GM04504 (cell line): ENCODE data around the gene OR5K3.
"Not testable (repeated sequence)": the region's sequence is repeated elsewhere in the genome, so short reads cannot be mapped to it uniquely, and the experiment has no call there.

ENCODE experiments used
- DNase-seq: peaks from one replicate; pipeline ENCODE4 v3.0.0-alpha.2; 2012; ENCODE audit warnings: low read depth

Gene OR5K3, protein sequence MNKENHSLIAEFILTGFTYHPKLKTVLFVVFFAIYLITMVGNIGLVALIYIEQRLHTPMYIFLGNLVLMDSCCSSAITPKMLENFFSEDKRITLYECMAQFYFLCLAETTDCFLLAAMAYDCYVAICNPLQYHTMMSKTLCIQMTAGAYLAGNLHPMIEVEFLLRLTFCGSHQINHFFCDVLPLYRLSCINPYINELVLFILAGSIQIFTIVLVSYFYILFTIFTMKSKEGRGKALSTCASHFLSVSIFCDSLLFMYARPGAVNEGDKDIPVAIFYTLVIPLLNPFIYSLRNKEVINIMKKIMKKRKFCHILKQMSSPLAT

DNA sequence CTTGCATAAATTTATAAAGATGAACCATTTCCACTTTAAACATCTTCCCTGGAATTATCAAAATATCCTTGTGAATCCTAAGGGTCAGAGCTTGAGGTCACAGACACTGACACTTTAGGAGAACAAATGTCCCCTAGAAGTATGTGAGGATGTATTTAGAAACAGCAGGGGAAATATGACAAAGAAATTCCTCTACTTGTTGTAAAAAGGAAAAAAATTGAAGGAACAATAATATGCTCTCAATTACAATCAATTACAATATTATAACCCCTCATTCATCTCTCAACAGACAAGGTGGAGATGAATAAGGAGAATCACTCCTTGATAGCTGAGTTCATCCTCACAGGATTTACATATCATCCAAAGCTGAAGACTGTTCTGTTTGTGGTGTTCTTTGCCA, at the start of gene OR5K3:
Gene OR5K3, plus strand, starts transcription at position 301 of the 400 bp plus-strand sequence. Its CDS starts 0 bp downstream, at position 301.
- DNase-seq, result no peak

DNA sequence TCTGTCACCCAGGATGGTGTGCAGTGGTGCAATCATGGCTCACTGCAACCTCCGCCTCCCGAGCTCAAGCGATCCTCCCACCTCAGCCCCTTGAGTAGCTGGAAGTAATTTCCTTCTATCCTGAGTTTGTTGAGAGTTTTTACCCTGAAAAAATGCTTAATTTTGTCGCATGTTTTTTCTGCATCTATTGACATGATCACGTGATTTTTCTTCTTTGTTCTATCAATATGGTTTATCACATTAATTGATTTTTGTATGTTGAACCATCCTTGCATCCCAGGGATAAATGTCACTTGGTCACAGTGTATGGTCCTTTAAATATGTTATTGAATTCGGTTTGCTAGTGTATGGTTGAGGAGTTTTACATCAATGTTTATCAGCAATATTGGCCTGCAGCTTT, 48.7 kb upstream of the OR5K3 start:
- no peak for DNase-seq

DNA sequence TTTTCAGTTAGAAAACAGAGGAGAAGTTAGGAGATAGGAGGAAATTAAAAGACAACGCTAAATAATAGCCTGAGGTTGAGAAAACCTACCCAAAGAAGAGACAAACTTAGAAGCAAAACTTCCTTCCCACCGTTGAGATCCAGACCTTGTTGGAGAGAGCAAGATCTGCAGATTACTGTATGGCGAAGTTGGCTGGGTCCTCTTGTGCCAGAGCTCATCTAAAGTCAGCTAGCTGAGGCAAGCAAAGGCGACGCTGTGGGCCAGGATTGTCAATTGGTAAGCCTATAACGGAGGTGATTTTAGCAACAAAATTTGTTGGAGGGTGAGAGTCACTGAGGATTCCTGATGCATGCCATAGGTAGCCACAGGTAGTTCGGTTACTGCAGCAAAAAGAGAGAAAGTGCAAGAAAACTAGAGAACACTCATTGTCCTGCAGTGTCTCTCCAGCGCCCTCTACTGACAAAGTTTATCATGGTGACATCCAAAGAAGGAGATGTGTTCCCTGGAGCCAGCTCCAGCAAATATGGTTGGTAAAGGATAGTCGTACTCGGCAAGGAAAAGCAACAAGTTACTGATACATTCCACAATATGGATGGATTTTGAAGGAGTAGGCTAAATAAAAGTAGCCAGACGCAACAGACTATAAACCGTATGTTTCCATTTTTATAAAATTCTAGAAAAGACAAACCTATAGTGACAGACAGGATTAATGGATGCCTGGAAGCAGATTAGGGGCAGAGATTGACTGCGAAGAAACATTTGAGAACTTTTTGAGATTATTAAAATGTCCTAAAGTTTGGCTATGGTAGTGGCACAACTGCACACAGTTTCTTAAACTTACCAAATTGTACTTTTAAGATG, 46.6 kb upstream of the OR5K3 start:
- peak; percentile 9 for DNase-seq

DNA sequence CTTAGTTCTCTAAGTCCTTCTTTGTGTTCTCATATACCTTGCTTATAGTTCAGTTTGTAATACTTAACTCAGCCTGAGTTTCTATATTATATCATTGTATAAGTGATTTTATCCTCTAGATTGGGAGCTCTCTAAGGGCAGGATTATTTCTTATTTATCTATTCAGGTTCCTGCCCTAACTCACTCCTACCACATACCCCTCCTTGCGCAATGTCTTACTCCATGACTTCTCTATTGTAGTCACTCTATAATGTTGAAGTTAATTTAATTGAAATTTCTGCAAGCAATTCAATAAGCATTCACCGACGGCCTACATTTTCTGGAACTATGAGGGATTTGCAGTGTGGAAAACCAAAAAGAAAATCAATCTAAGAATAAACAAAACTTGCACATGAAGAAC, 40.4 kb upstream of the OR5K3 start:
- DNase-seq, result no peak

DNA sequence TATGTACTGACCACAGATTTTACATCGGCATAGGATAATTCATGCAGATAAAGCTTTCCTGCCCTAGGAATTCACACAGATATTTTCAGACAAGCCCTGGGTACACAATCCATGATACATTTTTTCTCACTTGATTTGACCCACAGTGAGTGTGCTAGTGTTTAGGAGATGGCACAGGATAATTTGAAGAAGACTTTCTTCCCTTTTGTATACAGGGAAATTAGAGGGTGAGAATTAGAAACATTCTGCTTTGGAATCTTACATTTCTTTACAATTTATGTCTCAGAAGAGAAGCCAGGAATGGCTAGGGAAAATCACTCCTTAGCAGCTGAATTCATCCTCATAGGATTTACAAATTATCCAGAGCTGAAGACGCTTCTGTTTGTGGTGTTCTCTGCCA, 36.9 kb upstream of the OR5K3 start, which contains the start of gene OR5K4:
Gene OR5K4, plus strand, starts transcription at position 301 of the 400 bp plus-strand sequence. Its CDS starts 0 bp downstream, at position 301.
- no peak for DNase-seq

DNA sequence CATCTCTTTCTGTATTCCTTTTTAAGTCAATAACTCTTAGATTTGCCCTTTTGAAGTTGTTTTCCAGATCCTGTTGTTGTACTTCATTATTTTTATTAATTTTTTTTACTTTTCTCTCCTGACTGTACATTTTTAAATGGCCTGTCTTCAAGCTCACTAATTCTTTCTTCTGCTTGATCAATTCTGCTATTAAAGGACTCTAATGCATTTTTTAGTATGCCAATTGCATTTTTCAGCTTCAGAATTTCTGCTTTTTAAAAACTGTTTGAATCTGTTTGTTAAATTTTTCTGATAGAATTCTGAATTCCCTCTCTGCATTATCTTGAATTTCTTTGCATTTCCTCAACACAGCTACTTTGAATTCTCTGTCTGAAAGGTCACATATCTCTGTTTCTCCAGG, 31.2 kb upstream of the OR5K3 start:
- DNase-seq, result no peak

DNA sequence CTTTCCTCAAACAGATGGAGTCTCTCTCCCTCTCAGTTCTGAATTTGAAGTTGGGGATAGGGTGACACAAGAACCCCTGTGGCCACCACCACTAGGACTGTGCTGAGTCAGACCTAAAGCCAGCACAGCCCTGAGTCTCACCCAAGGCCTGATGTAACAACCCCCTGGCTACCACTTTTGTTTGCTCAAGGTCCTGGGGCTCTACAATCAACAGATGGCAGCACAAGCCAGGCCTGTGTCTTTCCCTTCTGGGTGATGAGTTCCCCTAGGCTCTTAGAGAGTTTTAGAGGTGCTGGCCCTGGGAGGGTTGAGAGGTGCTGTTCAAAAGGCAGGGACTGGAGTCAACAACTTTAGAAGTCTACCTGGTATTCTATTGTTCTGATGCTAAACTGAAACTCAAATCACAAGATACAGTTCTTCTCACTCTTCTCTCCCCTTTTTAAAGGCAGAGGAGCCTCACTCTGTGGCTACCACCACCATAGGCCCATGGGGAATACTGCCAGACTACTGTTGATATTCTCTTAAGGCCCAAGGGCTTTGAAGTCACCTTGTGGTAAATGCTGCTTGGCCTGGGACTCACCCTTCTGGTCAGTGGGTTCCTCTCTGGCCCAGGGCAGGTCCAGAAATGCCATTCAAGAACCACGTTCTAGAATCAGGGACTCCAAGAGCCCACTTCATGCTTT, 30.3 kb upstream of the OR5K3 start:
- no peak for DNase-seq

DNA sequence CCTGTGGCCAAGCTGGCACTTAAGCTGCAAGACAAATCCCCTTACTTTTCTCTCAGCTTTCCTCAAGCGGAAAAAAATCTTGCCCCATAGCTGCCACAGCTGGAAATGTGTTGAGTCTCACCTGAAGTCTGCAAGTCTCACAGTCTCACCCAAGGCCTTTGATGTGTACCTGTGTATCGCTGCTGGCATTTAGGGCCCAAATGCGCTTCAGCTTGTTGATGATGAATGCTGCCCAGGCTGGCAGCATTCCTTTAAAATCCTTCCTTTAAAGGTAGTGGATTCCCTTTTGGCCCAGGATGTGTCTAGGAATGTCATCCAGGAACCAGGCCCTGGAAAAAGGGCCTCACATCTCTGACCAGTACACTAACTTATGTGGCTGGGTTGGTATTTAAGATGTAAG, 29.8 kb upstream of the OR5K3 start:
- no peak for DNase-seq

DNA sequence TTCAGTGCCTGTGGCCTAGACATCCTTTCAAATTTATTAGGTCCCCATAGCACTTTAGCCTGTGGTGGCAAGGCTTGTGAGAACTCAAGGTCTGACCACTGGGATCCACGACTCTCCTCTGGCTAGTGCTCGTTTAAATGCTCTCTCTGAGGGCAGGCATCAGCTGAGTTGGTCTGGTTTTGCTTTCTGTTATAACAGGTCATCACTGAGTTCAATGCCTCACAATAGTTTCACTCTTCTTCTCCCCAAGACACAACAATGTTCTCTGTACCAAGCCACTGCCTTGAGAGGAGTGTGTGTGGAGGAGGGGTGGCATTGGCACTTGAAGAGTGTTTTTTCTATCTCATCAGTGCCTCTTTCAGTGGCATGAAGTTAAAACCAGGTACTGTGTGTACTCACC, 29.2 kb upstream of the OR5K3 start:
- DNase-seq, result no peak

DNA sequence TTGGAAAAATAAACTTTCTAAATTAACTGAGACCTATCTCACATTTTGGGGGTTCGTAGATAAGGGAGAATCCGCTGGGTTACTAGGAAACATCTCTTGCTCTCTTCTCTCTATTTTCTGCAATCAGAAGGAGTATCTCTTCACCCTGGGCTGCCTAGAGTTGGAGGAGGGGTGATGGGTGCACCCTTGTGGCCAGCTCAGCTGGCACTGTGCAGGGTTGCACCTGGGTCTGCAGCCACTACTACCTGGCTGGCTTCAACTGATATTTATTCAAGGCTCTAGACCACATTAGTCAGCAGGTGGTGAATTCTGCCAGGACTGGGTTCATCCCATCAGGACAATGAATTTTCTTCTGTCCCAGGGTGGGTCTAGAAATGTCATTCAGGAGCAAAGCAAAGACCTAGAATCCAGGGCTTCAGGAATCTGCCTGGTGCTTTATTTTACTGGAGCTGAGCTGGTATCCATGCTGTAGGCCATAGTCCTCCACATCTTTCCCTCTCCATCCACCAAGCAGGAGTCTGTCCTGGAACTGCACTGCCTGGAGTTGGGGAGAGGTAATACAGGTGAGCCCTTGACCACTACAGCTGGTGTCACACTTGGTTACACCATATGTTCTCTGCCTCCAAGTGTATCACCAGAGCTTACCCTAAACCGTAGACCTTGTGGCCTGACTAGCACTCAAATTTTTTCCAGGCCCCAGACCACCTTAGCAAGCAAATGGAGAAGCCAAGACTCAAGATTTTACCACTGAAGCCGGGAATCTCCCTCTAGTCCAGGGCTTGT, 22.8 kb upstream of the OR5K3 start:
- DNase-seq, result no peak

DNA sequence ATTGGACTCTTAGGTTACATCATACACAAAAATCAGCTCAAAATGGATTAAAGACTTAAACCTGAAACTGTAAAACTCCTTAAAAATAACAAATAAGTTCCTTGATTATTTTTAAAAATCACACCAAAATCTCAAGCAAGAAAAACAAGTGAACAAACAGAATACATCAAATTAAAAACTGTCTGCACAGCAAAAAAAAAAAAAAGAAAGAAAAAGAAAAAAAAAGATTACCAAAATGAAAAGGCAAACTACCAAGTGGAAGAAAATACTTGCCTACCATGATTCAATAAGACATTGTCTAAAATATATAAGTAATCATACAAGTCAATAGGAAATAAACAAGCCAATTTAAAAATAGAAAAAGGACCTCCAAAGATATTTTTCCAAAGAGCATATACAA, 19.3 kb upstream of the OR5K3 start:
- no peak for DNase-seq

DNA sequence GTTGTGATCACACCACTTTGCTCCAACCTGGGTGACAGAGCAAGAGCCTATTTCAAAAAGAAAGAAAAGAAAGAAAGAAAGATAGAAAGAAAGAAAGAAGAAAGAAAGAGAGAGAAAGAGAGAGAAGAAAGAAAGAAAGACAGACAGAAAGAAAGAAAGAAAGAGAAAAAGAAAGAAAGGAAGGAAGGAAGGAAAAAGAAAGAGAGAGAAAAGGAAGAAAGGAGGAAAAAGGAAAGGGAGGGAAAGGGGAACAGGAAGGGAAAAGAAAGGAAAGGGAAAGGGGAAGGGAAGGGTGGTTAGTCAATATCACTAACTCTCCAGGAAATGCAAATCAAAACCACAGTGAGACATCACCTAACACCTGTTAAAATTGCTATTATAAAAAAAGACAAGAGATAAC, 18.6 kb upstream of the OR5K3 start:
- no peak for DNase-seq

DNA sequence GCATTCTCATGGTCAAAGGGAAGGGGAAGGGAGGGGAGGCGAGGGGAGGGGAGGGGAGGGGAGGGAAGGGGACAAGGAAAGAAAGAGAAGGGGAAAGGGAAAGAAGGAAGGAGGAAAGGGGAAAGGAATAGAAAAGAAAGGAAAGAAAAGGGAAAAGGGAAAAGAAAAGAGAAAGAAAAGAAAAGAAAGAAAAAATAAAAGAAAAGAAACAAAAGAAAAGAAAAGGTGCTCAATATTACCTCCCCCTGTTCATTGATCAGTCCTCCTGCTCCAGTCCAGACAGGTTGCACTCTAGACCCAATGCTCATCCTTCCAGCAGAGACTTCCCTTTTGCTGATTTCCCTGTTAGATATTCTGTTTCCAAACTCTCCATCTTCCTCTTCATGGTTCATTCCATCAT, 18.0 kb upstream of the OR5K3 start:
- no peak for DNase-seq

DNA sequence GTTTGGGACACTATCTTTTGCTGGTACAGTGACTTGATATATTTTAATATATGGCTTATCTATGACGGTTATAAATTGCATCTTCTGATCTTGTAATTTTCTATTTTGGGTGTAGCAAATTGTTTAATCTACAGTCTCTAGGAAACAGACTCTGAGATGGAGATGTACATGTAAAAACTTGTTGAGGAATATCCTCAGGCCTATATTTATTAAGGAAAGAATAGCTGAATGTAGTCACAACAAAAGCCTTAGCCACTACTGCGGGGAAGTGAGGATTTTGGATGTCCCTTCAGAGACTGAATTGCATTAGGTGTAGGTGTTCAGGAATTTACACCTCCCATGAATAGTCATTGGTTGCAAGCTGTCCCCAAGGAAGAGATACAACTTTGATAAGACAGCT, 13.8 kb upstream of the OR5K3 start:
- DNase-seq, result no peak

DNA sequence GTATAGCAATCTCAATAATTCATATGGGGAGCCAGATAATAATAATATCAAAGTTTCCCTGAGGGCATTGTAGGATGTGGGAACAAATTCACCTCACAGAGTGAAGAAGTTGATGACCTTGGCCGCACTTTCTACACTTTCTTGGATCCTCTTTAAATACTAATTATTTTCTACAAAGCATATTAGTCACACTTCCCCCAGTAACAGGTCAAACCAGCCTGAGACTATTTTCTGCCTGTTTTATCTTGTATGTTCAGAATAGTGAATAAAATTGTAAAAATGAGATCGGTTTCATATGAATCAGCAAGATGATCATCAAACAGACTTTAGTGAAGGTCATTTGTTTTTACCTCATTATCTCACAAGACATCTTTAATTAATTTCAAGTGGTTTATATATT, 2.3 kb upstream of the OR5K3 start:
- no peak for DNase-seq

DNA sequence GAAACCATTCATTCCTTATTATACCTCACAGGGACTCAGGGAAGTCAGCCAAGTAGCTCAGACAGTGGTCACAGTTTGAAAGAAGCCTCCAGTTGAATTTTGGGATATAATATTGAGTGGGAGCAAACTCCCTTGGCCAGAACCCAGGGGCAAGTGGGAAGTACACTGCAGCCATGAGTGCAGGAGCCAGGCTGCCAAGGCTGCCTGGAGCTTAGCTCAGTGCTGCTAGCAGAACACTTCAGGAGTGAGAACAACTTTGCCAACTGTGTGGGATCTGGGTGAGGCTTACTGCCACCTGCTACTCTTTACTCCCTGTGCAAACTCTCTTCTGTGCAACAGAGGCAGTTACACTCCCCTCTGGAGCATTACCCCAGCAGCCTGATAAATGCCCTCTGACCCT, 4.6 kb downstream of the OR5K3 start:
- DNase-seq, result no peak

DNA sequence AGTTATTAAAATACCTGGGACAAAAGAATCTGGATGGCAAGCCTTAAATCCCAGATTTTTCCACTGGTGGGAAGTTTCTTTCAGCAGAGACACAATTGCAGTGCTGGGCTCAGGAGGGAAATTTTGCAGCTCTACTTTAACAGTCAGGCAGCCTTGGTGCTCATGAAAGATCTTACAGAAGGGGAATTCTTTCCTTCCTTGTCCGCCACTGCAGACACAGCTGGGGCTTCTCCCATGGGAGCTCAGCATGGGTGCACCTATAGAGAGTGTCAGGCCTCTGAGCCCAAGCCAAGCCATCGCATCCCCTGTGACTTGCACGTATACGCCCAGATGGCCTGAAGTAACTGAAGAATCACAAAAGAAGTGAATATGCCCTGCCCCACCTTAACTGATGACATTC, 6.0 kb downstream of the OR5K3 start:
- DNase-seq, result not testable (repeated sequence)

DNA sequence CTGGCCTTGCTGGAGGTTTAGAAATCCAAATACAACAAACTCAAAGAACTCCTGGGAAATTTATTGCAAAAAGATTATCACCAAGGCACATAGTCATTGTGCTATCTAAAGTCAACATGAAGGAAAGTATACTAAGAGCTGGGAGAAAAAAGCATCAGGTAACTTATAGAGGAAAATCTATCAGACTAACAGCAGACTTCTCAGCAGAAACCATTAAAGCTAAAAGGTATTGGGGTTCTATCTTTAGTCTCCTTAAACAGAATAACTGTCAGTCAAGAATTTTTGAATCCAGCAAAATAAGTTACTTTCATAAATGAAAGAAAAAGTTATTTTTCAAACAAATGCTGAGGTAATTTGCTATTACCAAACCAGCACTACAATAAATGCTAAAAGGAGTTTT, 8.0 kb downstream of the OR5K3 start:
- DNase-seq, result no peak

DNA sequence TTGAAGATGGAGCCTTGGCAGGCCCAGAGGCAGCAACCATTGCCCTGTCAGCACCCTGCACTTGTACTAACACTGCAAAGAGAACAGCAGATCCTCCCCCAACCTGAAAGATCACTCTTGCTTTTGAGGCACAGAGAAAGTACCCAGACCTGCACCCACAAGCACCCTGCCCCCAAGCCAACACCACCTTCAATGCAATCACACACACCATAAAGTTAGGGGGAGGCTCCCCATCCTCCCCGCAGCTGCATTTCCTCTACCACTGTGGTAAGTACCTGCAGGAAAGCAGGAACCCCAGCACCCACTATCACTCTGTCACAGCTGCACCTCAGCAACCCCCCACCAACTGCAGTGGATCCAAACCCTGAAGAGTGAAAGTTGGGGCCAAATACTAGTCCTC, 12.0 kb downstream of the OR5K3 start:
- DNase-seq, result no peak

DNA sequence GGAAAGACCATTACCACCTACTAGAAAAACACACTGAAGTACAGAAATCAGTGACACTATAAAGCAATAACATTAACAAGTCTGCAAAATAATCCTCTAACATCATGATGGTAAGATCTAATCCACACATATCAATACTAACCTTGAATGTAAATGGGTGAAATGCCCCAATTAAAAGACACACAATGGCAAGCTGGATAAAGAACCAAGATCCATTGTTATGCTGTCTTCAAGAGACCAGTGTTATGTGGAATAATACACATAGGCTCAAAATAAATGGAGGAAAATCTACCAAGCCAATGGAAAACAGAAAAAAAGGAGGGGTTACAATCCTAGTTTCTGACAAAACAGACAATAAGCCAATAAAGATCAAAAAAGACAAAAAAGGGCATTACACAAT, 13.5 kb downstream of the OR5K3 start:
- no peak for DNase-seq

DNA sequence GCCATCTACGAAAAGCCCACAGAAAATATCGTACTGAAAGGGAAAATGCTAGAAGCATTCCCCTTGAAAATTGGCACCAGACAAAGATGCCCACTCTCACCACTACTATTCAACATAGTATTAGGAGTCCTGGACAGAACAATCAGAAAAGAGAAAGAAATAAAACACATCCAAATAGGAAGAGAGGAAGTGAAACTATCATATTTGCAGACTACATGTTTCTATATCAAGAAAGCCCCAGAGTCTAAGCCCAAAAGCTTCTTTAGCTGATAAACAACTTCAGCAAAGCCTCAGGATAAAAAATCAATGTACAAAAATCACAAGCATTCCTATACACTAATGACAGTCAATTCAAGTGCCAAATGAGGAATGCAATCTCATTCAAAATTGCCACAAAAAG, 15.6 kb downstream of the OR5K3 start:
- DNase-seq, result no peak

DNA sequence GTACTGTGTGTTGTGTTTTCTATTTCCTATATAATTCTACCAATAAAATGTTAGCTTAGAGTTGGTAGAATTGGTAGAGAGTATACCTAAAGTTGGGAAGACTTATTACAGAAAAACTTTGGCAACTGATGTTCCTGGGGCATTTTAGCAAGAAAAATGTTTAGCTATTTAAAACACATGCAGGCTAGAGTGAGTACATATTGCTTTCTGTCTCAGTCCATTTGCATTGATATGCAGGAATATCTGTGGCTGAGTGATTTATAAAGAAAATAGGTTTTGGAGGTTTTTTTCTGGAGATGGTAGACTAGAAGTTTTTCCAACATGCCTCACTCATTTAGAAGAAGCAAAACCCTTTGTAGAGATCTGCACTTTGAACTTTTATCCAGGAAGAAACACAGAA, 42.1 kb downstream of the OR5K3 start:
- DNase-seq, result no peak
